Peyer's patch (tissue), 4 donors: ENCODE data around the gene ZNHIT2. TPM values are rescaled to one million over a fixed set of nuclear protein-coding genes. Genes with fewer than 3 reads are reported as not detected.

Source experiments
- DNase-seq, 3 donors: peaks; one replicate each; pipeline ENCODE4 v3.0.0-alpha.2; 2017 to 2019
- H3K27ac ChIP-seq, 4 donors: fragments of 200-600 bp; sonication (generic); one replicate each; pipeline ENCODE4 v1.5.1; 2016 to 2019
- H3K27me3 ChIP-seq, 2 donors: fragments of 200-600 bp; sonication (generic); one replicate each; pipeline ENCODE4 v1.5.1; 2019
- H3K36me3 ChIP-seq, 3 donors: fragments of 200-600 bp; sonication (generic); one replicate each; pipeline ENCODE4 v1.5.1; 2016 to 2019
- H3K4me1 ChIP-seq, 4 donors: fragments of 200-600 bp; sonication (generic); one replicate each; pipeline ENCODE4 v1.5.1; 2016 to 2019
- H3K4me3 ChIP-seq, 4 donors: fragments of 200-600 bp; sonication (generic); 1 replicate in 3 of 4; 2 replicates in 1 of 4; pipeline ENCODE4 v1.5.1; 2016 to 2019; ENCODE audit warnings: mild to moderate bottlenecking in 1 of 4
- H3K9me3 ChIP-seq, 4 donors: fragments of 200-600 bp; sonication (generic); one replicate each; pipeline ENCODE4 v1.5.1; 2016 to 2019; ENCODE audit warnings: mild to moderate bottlenecking in 1 of 4
- CTCF ChIP-seq, 6 experiments: fragments of 450-650 bp in 4 of 6; fragments of 200-600 bp in 2 of 6; sonication (generic) in 1 of 6; IDR thresholded peaks; one replicate each; pipeline ENCODE4 v1.5.1; 2017 to 2019; ENCODE audit warnings: antibody characterized with exemption in 6 of 6, mild to moderate bottlenecking in 3 of 6, moderate library complexity in 1 of 6
- POLR2A ChIP-seq, 2 donors: fragments of 450-650 bp; IDR thresholded peaks; one replicate each; pipeline ENCODE4 v1.5.1; 2017; ENCODE audit warnings: antibody characterized with exemption in 2 of 2, mild to moderate bottlenecking in 2 of 2, moderate library complexity in 2 of 2
- total RNA-seq, 4 donors: library from RNA; depleted of rRNA; stranded (reverse); fragments of >200 nt; gene quantifications; one replicate each; pipeline ENCODE4 v1.1.0, GENCODE V29; 2016

Gene ZNHIT2
- total RNA-seq, 4 donors from 2014 or later = 8.7 to 20.6 (median 13.8) TPM

GRCh38 chr11:65095427-65095826 lies 22.1 kb downstream of the ZNHIT2 start:
- peak in 1 of 3 donors; percentile 45 for DNase-seq
- no peak for TF ChIP-seq CTCF (IDR thresholded peaks at IDR 0.05)
- TF ChIP-seq POLR2A (IDR thresholded peaks at IDR 0.05) = no peak
- H3K4me3 ChIP-seq = peak overlapping the region in 3 of 4 donors; percentile 78 to 91 (median 87)
- H3K27ac ChIP-seq = peak overlapping the region; percentile 88 to 94 (median 92)
- no peaks in the 10 kb centered on the region for H3K9me3 ChIP-seq
- H3K27me3 ChIP-seq = no peaks in the 10 kb centered on the region
- H3K36me3 ChIP-seq = peaks cover 0 to 16% (median 0%) of the 10 kb centered on the region in 3 donors
- H3K4me1 ChIP-seq = peaks cover 4 to 9% (median 7%) of the 10 kb centered on the region in 4 donors

GRCh38 chr11:65090628-65091027 lies 26.9 kb downstream of the ZNHIT2 start:
- H3K27me3 ChIP-seq = no peaks in the 10 kb centered on the region
- H3K36me3 ChIP-seq = peaks cover 0 to 39% (median 0%) of the 10 kb centered on the region in 3 donors
- TF ChIP-seq POLR2A (IDR thresholded peaks at IDR 0.05) = no peak
- no peak for TF ChIP-seq CTCF (IDR thresholded peaks at IDR 0.05)
- H3K4me1 ChIP-seq = no peaks in the 10 kb centered on the region
- H3K4me3 ChIP-seq = no peak overlapping the region
- H3K27ac ChIP-seq = no peak overlapping the region
- DNase-seq = no peak
- no peaks in the 10 kb centered on the region for H3K9me3 ChIP-seq

- DNase-seq = no peak
- Histone ChIP-seq H3K9me3 (no peaks in the 10 kb centered on the region), H3K27ac (no peak overlapping the region), H3K4me1 (peaks cover 5 to 10% (median 5%) of the 10 kb centered on the region in 4 donors), H3K36me3 (peaks cover 0 to 46% (median 0%) of the 10 kb centered on the region in 3 donors), H3K4me3 (no peak overlapping the region), H3K27me3 (no peaks in the 10 kb centered on the region)
- no peak for TF ChIP-seq CTCF (IDR thresholded peaks at IDR 0.05)
- TF ChIP-seq POLR2A (IDR thresholded peaks at IDR 0.05) = no peak
Observed at GRCh38 chr11:65089621-65090020, 27.9 kb downstream of the ZNHIT2 start.

GRCh38 chr11:65087827-65088226 lies 29.7 kb downstream of the ZNHIT2 start:
- no peaks in the 10 kb centered on the region for H3K9me3 ChIP-seq
- H3K27ac ChIP-seq = no peak overlapping the region
- DNase-seq = no peak
- H3K36me3 ChIP-seq = peaks cover 0 to 46% (median 0%) of the 10 kb centered on the region in 3 donors
- H3K4me1 ChIP-seq = peaks cover 6 to 21% (median 8%) of the 10 kb centered on the region in 4 donors
- TF ChIP-seq POLR2A (IDR thresholded peaks at IDR 0.05) = no peak
- TF ChIP-seq CTCF (IDR thresholded peaks at IDR 0.05) = no peak
- H3K4me3 ChIP-seq = no peak overlapping the region
- H3K27me3 ChIP-seq = no peaks in the 10 kb centered on the region

GRCh38 chr11:65087216-65087615 lies 30.3 kb downstream of the ZNHIT2 start:
- no peak for TF ChIP-seq POLR2A (IDR thresholded peaks at IDR 0.05)
- TF ChIP-seq CTCF (IDR thresholded peaks at IDR 0.05) = no peak
- no peak for DNase-seq
- H3K36me3 ChIP-seq = peaks cover 0 to 46% (median 0%) of the 10 kb centered on the region in 3 donors
- no peaks in the 10 kb centered on the region for H3K27me3 ChIP-seq
- H3K4me1 ChIP-seq = peaks cover 6 to 21% (median 8%) of the 10 kb centered on the region in 4 donors
- H3K9me3 ChIP-seq = no peaks in the 10 kb centered on the region
- H3K4me3 ChIP-seq = no peak overlapping the region
- H3K27ac ChIP-seq = no peak overlapping the region

GRCh38 chr11:65086809-65087208 lies 30.7 kb downstream of the ZNHIT2 start:
- no peak overlapping the region for H3K27ac ChIP-seq
- H3K27me3 ChIP-seq = no peaks in the 10 kb centered on the region
- H3K4me3 ChIP-seq = no peak overlapping the region
- TF ChIP-seq POLR2A (IDR thresholded peaks at IDR 0.05) (no peak), CTCF (IDR thresholded peaks at IDR 0.05) (no peak)
- H3K9me3 ChIP-seq = no peaks in the 10 kb centered on the region
- no peak for DNase-seq
- peaks cover 6 to 21% (median 8%) of the 10 kb centered on the region in 4 donors for H3K4me1 ChIP-seq
- H3K36me3 ChIP-seq = peaks cover 0 to 46% (median 0%) of the 10 kb centered on the region in 3 donors
